ENCODE results near the gene HSPA12B.

GRCh38 chr20:3766422-3767109 is 34.1 kb downstream of the HSPA12B start:
- TF ChIP-seq CTCF (IDR thresholded peaks at IDR 0.05) (no peak), POLR2A (IDR thresholded peaks at IDR 0.05) (no peak)

Data from esophagus squamous epithelium (tissue), 4 donors.